HPDE6-E6E7 (cell line): ENCODE measurements around the gene ARID3B.
"Not testable (repeated sequence)": the region's sequence is repeated elsewhere in the genome, so short reads cannot be mapped to it uniquely, and the experiment has no call there.

Experiments
- DNase-seq: peaks from one replicate; pipeline ENCODE4 v3.0.0; 2011; ENCODE audit warnings: missing footprints; ENCODE audit errors: extremely low spot score

ARID3B gene

DNA sequence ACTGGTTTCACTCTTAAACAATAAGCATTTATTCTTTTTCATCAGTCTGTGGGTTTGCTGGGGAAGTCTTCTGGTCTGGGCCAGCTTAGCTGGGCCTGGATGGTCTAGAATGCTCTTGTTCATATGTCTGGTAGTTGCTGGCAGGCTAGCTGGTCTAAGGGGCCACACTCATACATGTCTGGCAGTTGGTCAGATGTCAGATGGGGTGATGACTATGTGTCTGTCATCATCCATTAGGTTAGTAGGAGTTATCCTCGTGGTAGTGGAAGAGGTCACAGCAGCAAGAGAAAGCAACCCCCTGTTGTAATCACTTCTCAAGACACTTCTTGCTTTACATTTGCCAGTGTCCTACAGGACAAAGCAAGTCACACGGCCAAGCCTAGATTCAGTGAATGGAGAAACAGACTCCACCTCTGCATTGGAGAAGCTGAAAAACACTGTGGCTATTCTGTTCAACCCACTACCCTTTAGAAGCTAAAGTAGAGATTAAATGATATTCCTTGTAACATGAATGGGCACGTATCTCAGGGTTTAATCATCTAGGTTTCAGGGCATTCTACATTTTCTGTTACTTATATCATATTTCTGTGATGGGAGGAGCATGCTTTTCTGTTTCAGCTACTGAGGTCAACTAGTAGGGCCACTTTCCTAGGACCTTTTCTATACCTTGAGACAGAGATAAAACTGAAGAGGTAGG lies 5.5 kb upstream of the ARID3B start:
- DNase-seq = no peak

- DNase-seq = no peak
Observed at GRCh38 chr15:74537736-74538135, 3.3 kb upstream of the ARID3B start.

GRCh38 chr15:74539521-74539920 lies 1.5 kb upstream of the ARID3B start:
- not testable (repeated sequence) for DNase-seq

DNA sequence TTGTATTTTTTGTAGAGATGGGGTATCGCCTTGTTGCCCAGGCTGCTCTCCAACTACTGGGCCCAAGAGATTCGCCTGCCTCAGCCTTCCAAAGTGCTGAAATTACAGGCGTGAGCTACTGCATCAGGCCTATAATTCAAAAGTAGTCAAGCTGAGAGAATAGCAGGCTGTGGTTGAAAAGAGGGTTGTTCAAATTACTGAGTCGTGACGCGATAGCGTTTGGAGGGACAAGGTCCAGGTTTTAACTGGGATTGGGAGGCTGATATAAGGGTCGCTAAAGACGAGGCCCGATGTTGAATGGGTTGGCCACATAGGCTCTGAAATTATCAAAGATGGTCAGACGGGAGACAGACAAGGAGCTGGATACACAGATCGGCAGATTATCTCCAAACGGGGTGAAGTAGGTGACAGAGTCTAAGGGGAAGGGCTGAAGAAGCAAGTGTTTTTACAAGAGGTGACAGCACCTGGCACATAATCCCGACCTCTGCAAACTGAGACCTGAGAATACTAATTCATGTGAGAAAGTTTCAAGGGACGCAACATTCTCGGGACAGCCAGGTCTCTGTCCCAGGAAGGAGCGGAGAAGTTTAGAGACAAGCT lies 759 bp upstream of the ARID3B start:
- no peak for DNase-seq

- no peak for DNase-seq
Observed at GRCh38 chr15:74541494-74542165, 610 bp downstream of the ARID3B start.

- DNase-seq = no peak
Observed at GRCh38 chr15:74542166-74543042, 1.4 kb downstream of the ARID3B start.

- no peak for DNase-seq
Observed at GRCh38 chr15:74543043-74543422, 2.0 kb downstream of the ARID3B start.

DNA sequence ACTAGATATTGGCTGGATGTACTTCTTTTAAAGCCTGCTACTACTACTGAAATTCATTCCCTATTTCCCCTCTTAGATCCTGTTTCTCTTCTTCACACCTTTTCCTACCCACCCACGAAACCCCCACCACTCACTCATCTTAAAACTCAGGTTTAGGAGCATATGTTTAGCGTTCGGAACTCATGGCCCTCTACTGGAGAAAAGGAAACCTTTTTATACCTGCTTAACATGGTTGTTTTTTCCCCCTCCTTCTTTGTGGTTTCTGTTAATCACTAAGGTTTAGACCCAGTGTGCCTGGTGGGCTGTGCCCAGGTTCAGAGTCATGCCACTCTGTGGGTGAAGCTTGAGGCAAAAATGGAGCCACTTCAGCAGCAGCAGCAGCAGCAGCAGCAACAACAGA lies 2.6 kb downstream of the ARID3B start:
- DNase-seq = no peak

DNA sequence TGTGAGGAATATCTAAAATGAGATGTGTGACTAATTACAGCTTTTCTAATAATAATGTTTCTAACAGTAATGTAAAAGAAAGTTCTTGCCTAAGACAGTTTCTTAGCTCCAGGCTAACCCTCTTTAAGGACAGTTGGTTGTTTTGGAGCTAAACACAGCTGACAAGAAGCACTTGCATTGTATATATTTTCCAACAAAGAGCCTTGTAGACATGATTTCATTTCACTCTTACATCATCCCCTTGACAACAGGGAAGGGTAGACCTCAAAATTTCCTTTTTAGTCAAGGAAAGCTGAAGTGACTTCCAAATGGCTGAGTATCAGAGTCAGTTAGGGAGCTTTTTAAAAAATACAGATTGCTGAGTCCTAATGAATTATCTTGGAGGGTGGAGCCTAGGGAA lies 4.1 kb downstream of the ARID3B start:
- no peak for DNase-seq

DNA sequence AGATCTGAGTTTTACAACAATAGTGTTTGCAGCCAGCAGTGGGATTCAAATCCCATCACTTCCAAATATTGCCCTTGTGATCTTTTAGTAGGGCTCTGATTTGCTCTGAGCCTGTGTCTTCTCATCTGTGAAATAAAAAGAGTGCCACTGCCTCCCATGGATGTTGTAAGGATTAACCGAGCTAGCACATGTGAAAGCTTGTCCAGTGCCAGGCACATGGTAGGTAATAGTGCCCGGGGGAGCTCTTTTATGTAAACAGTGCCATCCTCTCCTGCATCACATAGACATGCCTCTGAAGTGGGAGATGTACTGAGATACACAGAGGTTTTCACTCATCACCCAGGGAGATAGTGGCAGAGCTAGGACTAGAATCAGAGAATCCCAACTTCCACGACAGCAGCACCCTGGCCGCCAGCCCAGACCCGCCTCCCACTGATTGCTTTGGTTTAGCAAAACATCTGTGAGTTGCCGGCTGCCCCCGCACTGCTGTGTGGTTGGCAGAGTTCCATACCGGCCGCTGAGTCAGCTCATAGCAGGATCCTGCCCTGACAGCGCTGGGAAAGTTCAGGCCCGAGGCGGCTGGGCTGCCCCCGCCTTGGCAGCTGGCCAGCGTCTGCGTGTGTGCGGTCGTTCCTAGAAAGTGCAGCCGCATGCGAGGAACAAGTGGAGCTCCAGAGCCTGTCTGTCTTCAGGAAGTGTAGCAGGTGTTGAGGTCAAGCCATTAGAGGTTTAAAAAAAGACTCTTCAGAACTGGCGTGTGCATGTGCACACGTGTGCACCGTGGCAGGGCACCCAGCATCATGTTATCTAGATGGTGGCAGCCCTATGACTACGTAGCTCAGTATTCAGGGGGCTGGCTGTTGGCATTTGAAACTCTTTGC lies 5.0 kb downstream of the ARID3B start:
- DNase-seq = peak; percentile 96

- no peak for DNase-seq
Observed at GRCh38 chr15:74547616-74548015, 6.6 kb downstream of the ARID3B start.

DNA sequence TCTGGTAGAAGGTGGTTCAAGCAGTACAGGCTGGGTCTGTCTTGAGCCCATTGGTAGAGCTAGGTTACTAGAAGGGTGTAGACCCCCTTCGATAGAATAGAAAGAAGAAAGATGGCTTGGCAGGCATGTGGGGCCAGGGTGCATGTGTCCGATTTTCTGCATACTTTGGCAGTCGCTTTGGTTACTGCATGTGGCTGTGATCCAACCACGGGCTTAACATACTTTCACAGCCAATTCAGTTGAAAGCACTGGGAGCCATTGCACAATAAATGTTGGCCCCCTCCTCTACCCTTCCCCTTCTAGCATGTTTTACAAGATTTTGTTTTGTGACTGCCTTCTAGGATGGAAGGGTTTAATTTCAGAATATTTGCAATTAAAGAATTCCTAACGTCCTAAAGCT lies 7.2 kb downstream of the ARID3B start:
- no peak for DNase-seq

DNA sequence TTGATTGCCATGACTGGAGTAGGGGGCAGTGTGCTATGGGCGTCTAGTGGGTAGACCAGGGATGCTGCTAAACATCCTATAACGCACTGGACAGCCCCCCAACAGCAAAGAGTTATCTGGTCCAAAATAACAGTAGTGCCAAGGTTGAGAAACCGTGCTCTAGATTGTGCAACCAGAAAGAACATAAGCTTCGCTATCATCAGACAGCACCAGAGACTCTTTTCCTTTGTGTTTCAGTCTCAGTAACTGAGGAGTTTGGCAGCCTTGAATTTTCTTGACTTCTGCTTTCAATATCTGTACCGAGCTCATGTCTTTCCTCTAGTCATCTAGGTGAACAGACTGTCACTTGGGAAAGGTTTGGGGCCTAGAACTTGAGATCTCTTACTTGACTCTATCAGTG lies 8.8 kb downstream of the ARID3B start:
- DNase-seq = no peak

DNA sequence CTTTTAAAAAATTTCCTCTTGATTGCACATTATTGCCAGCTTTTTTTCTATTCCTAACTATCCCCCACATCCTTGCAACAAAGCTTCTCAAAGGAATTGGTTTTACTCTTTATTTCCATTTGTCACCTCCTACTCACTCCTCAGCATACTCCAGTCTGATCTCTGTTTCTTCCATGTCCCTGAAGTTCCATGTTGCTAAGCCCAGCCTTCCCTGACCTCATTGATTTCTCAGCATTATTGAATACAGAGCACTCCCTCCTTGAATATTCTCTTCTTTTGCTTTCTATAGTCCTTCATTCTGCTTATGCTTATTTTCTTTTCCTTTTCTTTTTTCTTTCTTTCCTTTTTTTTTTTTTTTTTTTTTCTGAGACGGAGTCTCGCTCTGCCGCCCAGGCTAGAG lies 10.7 kb downstream of the ARID3B start:
- DNase-seq = no peak

DNA sequence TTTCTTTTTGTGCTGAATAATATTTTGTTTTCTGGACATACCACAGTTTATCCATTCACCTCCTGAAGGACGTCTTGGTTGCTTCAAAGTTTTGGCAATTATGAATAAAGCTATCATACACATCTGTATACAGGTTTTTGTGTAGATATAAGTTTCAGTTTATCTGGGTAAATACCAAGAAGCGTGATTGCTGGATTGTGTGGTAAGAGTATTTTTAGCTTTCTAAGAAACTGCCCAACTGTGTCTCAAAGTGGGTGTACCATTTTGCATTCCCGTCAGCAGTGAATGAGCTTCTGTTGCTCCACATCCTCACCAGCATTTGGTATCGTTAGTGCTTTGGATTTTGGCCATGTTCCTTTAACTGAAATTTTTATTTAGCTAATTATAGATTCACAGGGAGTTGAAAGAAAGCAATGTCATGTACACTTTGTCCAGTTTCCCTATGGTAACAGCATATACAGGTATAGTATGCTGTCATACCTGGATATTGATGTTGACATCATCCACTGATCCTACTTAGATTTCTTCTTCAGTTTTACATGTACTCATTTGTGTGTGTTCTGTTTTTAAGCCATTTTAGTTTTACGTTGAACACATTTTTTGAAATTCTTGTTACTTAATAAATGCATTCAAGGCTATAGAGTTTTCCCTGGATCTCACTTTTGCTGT lies 11.9 kb downstream of the ARID3B start:
- DNase-seq = no peak

- DNase-seq = no peak
Observed at GRCh38 chr15:74555192-74555591, 14.2 kb downstream of the ARID3B start.

- no peak for DNase-seq
Observed at GRCh38 chr15:74558706-74559105, 17.7 kb downstream of the ARID3B start.

- no peak for DNase-seq
Observed at GRCh38 chr15:74563442-74563841, 22.4 kb downstream of the ARID3B start.

- DNase-seq = no peak
Observed at GRCh38 chr15:74564182-74564581, 23.2 kb downstream of the ARID3B start.

DNA sequence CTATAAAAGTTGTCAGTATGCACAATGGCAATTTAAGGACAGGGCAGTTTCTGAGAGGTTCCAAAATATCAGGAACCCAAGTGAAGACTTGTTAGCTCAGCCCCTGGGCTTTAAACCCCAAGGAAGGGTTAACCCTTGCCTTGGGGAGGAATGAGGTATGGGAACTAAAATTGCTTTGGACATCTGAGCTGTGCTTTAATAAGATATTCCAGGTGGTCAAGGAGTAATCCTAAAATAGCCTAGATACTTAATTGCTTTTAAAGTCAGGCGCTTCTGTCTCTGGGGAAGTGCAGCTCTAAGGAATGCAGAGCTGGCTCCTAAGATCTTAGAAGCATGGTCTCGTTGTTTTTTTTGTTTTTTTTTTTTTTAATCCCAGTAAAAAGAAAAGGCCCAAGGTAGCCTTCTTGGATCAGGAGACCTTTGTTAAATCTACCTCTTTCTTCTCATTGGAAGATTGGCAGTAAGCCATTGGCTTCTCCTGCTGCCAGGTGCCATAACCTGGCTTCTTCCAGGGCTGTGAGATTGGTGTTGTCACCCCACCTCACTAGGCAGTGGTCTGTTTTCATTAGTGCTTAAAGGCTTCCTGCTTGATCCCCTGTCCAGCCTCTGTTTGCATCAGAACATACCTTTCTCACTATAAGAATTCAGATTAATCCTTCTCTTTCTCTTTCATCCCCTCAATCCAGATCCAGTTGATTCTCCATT lies 24.5 kb downstream of the ARID3B start:
- no peak for DNase-seq
